HEK293 (cell line): ENCODE measurements around the gene GPR18.

Source experiments
- ATF2 ChIP-seq: fragments of 450-650 bp; formaldehyde crosslinking; IDR thresholded peaks from 2 replicates; pipeline ENCODE4 v1.5.1; 2016; ENCODE audit warnings: missing biosample characterization, missing genetic modification characterization, low read depth
- CTCF ChIP-seq: fragments of 450-650 bp; formaldehyde crosslinking; IDR thresholded peaks from 2 replicates; pipeline ENCODE4 v1.5.1; 2016; ENCODE audit warnings: missing biosample characterization, missing genetic modification characterization
- MEIS1 ChIP-seq: sonication (generic); formaldehyde crosslinking; IDR thresholded peaks from 2 replicates; pipeline ENCODE4 v1.8.1; 2022; ENCODE audit warnings: missing genetic modification reagents, mild to moderate bottlenecking, borderline replicate concordance
- ZNF133 ChIP-seq: fragments of 450-650 bp; formaldehyde crosslinking; IDR thresholded peaks from 2 replicates; pipeline ENCODE4 v1.5.1; 2016; ENCODE audit warnings: missing biosample characterization, missing genetic modification characterization
- ZNF138 ChIP-seq: fragments of 450-650 bp; formaldehyde crosslinking; IDR thresholded peaks from 2 replicates; pipeline ENCODE4 v1.5.1; 2016; ENCODE audit warnings: missing biosample characterization, missing genetic modification characterization, borderline replicate concordance
- ZNF433 ChIP-seq: fragments of 450-650 bp; formaldehyde crosslinking; IDR thresholded peaks from 2 replicates; pipeline ENCODE4 v1.5.1; 2016; ENCODE audit warnings: missing biosample characterization, missing genetic modification characterization, low read depth
- ZNF530 ChIP-seq: fragments of 450-650 bp; formaldehyde crosslinking; IDR thresholded peaks from 2 replicates; pipeline ENCODE4 v1.5.1; 2016; ENCODE audit warnings: low read depth, missing biosample characterization, missing genetic modification characterization
- ZNF629 ChIP-seq: fragments of 450-650 bp; formaldehyde crosslinking; IDR thresholded peaks from 2 replicates; pipeline ENCODE4 v1.5.1; 2017; ENCODE audit warnings: missing biosample characterization, missing genetic modification characterization
- ZNF785 ChIP-seq: fragments of 450-650 bp; formaldehyde crosslinking; IDR thresholded peaks from 2 replicates; pipeline ENCODE4 v1.5.1; 2016; ENCODE audit warnings: missing biosample characterization, missing genetic modification characterization

DNA sequence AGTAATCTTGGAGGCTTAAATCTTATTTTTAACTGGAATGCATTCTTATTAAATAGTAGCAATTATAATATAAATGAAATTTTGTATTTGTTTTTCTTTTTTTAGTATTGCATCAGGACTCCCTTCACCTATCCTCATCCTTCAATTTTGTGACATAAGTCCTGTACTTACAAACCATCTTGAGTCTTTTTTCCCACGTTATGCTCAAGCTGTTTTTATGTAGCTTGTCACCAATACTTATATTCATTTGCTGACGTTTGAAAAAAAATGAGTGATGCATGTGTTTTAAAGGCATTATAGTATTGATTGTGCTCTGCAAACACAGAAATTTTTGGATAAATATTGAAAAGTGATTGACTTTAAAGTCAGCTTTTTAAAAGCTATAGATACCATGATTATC lies 888 bp downstream of the GPR18 start:
- TF ChIP-seq MEIS1 (CRISPR knock-in tag) (no peak), ZNF629 (tag by site-specific recombination) (no peak), CTCF (tag by site-specific recombination) (no peak), ATF2 (tag by site-specific recombination) (no peak), ZNF433 (tag by site-specific recombination) (no peak), ZNF785 (tag by site-specific recombination) (no peak), ZNF530 (tag by site-specific recombination) (no peak), ZNF138 (tag by site-specific recombination) (no peak), ZNF133 (tag by site-specific recombination) (no peak)
